HG03108 (cell line): ENCODE measurements around the gene DCTN3.

ENCODE experiments used
- ATAC-seq: cut with Tn5 transposase; IDR thresholded peaks from one replicate; pipeline ENCODE4 v1.9.1; 2021; ENCODE audit warnings: moderate library complexity; ENCODE audit not compliant: unreplicated experiment

Gene DCTN3

DNA sequence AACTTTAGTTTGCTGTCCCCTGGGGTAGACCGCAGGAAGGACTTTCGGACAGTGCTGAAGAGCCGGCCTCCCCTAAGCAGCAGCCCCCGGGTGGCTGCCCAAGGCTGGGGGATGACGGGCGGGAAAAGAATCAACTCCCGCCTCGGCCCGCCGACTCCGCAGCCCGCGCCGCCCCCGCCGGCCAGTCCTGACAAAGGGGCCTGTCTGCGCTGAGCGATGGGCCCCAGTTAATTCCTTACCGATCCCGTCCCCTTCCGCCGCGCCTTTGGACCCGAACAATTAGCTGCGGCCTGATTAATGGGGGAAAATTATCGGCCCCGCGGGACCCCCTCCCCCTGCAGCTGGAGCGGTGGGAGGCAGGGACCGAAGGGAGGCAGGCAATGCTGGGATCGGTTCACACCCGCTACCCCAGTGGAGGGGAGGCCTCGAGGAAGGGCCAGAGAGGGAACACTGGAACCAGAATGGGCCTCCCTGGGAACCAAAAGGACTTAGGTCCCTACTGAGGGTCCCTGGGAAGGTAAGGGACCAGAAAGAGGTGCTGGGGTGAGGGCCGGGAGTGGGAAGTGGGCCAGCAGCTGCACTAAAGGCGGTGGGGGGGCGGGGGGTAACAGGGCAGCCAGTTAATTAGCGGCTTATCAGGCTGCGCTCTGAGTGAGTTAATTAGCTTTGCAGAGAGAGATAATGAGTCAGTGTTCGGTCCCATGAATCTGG is 4.3 kb upstream of the DCTN3 start:
- no peak for ATAC-seq

DNA sequence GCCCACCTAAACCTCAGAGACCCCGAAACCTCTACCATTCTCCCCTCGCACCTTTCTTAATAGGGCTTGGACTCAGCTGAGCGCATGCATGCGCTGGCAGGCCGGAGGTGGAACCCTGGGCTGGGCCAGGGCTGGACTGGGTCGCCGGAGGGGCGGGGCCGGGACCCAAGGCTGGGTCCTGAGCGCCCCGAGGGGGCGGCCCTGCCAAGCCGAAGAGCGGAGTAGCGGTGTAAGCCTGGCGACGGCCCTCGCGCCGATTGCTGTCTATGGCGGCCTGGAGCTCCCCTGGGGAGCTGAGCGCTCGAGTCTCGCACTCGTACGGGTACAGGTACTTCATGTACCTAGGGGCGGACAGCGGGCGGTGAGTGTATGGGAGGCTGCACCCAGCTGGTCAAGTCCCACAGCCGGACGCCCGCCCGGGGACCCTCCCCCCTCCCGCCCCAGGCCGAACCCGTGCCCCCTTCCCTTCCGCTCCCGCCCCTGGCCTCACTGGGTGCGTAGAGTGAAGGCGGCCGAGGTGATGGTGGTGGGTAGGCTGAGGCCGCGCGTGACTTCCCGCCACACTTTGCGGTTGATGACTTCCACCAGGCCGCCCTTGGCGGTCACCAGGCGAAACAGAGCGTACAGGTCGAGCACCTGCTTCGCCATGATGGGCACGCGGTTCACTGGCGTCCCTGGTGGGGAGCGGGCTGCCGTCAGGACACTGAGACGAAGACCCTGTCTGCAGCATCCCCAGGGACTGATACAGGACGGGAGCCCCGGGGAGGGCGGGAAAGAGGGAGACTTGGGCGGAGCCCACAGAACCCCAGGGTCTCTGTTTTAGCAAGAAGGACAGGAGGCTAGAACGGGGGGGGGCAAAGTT is 3.3 kb upstream of the DCTN3 start:
- ATAC-seq: no peak

DNA sequence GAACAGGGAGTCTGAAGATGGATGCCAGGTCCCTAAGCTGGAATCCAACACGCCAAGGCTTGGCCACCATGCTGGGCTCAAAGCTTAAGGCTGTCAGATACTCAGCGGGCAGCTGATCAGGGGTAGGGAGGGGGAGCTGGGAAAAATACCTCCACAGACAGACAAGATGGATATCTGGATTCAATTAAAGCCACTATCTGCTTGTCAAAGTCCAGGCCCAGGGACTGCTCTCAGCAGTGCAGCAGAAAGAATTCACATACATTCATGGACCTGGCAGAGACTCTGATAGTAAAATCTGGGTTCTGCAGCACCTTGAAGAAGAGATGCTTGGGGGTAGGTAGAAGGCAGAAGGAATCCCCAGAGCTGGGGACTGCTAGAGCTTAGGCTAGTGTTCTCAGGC is 5.2 kb downstream of the DCTN3 start:
- no peak for ATAC-seq

DNA sequence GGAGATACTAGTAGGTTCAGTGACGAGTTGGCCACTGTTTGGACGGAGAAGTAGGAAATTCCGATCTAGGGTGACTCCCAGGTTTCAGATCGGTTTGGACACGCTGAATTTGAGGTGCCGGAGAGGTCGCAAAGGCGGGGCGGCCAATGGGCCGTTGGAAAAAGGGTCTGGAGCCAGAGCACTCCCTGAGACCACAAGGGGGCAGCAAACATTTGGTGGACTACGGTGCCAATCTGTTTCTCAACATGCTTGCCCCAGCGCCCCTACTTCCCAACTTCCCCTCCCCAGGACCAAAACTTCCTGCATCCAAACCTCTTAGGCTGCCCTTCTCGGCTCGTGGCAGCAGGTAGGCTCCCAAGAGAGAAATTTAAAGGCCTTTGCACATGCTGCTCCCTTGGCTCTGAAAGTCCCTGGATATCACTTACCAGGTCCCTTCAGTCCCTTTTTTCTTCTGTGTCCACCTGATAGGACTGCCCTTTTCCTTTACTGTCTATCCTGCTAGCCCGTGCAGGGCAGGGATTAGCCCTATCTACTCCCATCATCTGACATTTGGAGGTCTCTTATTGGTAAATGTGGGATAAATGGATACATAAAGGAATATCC is 7.4 kb downstream of the DCTN3 start:
- ATAC-seq: no peak

DNA sequence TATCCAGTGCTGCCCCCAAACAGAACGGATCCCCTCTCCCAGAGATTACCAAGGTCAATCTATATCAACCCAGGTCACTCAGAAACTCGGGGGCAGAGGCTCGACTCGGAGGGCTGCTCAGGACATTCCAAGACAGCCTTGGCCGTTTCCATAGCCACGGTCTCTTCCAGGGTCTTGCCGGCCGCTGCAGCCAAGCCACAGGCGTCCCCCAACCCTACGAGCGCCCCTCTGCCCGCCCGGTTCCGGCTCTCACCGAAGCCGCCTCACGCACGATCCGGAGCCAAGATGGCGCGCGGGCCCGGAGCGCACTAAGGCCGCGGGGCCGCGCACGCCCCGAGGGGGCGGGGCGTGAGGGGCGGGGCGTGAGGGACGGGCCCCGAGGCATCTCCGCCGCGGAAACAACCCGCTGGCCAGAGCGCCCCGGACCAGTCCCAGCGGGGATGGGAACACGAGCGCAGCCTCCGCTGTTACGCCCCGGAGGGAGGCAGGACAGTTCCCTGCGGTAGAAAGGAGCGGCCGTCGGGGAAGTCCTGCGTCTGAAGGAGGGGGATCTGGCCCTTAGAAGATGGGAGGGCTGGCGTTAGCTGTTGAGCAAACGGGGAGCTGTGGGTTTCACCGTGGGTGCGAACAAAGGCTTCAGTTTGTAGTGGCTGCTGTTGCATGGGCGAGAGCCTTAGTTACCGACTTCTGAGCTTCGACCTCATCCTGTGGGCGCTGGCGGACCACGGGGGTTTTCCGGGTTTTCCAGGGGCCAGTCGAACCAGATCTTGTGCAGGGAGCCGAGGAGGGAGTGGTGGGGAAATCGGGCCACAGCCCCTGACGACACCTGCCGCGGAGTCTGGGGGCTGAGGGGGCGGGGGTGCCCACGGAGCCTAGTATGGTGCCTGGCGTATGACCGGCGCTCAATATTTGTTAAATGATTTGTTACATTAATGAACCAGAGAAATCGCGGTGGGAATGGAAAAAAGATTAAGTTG is 8.2 kb downstream of the DCTN3 start, which contains the start of gene RPP25L:
Gene RPP25L (minus strand): TSS at position 287 of the 977 bp plus-strand sequence. CDS start 801 bp downstream, outside the sequence.
- peak; percentile 81 for ATAC-seq

DNA sequence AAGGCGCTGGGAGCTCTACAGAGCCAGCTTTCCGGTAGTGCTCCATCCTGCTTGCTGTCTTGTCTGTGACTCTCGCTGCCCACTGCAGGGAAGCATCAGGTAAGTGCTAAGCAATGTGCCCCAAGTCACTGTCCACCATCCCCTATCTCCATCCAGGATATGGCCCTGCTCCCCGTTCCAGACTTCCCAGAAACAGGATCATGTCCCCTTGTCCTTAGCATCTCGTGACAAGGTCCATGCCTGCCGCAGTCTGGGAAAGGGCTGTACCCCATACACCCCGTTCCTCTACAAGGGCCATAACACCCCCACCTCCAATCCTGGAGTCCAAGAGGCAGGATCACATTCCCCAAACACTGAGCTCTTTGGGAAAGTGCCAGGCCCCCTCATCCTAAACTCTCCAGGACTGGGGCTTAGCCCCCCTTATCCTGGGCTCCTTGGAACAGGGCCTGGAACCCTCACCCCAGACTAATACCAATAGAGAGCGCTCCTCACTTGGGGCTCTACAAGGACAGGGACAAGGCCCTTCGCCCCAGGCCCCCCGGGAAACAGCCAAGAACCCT is 9.0 kb downstream of the DCTN3 start:
- no peak for ATAC-seq

DNA sequence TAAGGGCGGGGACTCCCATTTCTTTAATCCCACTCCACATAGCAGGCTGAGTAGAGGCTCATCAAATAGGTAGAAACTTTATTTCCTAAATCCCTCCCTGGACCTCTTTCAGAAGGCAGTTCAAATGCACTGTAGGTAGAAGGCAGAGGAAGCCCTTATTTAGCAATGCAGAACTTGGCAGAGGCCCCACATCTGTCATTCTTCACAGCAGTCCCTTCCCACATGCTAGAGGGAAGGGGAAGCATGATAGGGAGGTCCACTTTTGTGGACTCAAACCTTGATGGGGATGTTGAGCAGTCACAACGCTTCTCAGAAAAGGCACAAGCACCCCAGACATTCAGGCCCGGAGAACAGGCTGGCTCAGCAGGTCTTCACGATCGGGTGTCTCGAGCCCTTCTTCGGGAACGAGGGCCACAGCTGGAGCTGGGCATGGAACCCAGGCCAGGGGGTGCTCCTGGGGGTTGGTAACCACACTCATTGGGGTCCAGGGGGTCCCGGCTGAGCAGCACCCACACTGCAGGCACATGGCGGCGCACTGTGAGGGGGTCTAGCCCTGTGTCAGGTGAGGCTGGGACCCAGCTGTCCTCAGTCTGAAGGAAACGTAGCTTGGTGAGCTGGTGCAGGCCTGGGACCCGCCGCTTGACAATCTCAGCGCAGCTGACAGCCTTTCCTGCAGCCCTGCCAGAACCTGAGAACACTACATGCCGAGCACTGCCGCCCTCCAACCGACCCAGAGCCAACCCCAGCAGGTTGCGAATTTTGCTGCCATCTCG is 9.7 kb downstream of the DCTN3 start:
- ATAC-seq: no peak

DNA sequence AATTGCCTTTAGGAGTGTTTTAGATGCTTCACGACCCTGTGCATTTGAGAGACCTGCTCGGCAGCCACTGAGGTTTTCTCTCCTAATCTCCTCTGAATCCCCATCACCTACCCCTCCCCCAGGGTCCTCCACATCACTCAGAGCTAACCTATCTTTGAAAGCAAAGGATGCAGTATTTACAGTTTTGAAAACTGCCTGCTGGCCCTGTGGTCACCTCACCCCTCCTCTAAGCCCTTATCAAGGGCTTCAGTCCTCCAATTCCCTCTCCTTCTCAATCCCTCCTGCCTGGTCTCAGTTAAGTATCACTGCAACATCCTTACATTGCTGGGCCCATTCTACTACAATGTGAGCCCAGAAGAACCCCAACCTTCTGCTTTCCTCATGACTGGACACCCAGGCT is 13.0 kb downstream of the DCTN3 start:
- ATAC-seq: no peak

DNA sequence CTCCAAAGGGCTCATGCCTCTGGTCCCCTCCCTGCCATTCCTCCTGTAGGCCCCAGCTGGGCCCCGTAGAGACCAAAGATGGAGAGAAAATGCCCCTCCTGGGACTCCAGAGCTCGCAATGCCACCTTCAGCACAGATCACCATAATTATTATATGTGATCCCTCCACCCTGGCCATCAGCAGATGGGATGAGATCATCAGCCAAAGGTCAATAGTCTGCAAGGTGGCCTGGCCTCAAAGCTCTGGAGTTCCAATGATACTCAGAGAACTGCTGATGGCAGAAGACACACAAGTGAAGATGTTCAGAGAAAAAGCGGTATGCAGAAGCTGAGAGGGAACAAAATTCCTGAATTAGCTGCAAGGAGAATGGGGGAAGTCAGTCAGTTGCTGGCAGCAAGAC is 13.4 kb downstream of the DCTN3 start:
- ATAC-seq: no peak

DNA sequence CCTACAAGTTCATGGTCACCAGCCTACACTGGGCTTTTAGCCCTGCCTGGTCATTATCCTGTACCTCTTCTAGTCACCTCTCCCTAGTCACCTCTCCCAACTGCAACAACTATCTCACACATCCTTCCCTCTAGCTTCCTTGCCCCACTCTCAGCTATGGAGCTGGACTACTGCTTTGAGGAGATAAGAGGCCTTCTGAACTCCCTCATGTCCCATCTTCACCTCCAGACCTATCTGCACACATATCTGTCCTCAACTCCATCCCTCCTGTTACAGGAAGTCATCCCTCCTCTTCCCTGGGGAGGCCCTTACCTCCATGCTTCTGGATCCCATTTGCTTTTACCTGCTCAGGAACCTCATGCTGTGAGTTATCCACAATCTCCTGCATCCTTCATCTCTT is 14.1 kb downstream of the DCTN3 start:
- no peak for ATAC-seq

DNA sequence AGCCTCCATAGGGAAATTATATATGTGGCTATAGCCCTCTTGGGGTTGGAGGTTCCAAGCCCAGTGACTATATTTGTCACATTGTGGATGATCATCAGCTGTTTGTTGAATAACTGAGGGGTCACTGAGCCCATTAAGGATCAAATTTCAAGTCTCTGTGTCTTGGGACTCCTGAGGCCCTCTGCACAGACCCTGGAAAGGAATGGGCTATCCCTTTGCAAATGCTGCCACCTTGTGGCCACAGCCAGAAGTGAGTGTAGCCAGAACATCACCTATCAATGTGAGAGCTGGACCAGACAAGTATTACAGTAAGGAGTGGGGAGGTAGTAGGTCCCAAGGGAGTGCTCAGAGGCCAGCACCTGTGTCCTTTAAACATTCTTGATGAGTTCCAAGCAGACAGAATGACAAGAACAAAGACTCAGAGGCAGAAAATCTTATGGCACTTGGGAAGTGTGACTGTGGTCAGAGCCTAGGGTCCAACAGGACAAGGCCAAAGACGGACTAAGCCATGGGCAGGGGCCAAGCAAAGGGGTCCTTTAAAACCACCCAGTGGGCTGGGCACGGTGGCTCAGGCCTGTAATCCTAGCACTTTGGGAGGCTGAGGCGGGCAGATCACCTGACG is 16.6 kb downstream of the DCTN3 start:
- peak; percentile 76 for ATAC-seq

DNA sequence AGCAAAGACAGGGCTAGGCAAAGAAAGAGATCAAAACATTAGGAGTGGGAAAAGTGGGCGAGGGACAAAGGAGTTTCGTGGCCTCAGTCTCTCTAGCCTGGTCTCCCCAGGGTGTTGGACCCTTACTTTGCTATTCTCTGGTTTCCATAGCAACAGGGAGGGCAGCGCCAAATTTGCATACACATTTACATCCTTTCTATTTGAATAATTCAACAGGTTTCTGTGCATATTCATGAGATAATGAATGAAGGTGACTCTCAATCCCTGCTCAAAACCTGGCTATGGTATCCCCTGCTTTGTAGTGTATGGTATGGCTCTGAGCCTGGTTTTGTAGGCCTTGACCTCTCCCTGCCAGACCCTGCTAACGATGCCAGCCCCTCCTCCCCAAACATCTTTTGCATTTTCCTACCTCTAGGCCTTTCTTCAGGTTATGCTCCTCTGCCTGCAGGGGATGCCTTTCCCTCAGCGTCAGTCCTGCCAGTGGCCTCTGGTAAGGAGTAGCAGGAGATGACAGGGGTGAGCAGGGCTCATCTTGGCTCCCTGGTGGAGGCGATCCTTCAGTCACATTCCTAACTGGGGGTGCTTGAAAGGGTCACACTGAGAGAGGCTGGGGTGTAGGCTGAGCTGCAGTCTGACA is 18.2 kb downstream of the DCTN3 start:
- ATAC-seq: no peak

DNA sequence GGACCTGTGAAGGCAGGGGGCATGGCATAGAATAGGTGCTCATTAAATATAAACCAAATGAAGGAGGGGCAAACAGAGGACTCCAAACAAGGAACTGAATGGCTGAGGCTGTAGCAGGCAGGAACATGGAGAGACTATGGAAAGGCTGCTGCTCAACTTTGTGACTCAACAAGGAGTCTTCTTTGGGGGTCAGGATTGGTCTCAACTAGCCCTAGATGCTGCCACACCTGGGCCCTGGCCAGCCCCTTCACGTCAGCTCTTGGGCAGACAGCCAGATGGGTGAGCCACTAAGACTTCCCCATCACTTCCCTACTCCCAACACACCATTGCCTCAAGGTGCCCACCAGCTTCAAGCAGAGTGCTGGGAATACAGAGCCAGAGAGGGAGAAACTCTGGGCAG is 19.4 kb downstream of the DCTN3 start:
- ATAC-seq: no peak

DNA sequence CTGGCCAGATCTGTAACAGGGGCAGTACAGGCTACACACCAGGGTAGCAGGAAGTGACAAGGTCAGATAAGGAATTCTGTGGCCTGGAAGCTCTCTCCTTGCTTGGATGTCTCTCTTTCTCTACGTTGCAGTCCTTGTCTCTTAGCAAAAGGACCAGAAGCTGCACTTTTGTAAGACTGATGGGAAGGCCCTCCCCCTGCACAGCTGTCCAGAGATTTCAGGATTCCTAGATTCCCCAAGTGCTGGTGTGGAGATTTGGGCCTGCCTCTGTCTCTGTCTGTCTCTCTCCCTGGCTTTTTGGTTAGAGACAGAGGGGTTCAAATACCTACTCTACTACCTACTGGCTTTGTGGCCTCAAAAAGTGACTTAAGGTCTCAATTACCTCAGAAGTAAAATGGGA is 20.7 kb downstream of the DCTN3 start:
- no peak for ATAC-seq

DNA sequence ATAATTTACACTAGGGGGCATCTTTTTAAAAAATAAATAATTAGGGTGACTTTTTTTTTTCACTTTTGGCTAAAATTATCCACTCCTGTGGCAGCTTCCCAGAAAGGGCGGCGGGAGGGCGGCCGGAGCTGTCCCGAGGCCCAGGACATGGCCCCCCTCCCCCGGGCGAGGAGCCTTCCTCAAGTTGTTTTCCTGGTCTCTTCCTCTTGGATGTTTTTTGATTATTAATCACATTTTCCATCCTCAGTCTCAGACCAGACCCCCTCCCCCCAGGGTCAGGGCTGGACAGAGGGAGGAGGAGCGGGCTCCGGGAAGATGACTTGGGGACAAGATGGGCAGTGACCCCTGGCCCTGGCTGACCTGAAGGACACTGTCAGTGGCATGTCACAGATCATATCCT is 26.1 kb downstream of the DCTN3 start:
- no peak for ATAC-seq

DNA sequence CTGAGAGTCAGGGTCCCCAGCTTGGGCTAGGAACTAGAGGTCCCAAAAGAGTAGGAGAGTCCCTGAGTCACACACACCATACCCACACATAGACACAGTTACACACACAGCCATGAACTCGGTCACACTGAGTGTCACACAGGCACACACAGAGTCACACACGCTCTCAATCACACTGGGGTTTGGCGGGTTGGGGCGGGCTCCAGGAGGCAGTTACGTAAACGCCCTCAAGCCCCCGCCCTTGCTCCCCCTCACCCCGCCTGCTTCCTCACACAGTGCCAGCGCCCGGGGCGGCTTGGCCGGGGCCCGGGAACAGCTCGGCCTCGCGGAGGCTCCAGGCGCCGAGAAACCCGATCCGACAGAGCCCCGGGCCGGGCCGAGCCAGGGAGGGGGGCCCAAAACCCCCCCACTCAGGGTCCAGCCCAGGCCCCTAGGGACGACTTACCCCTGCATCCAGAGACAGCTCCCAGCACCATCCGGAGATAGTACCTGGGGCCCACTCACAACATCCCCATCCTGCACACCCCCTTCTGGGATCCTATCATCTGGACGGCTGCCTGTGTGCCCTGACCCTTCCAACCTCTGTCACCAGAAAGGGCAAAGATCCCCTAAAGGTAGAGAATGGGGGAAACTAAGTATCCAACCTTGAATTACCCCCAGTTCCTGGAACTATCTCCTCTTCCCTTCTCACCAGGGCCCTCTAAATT is 27.2 kb downstream of the DCTN3 start:
- ATAC-seq: no peak

DNA sequence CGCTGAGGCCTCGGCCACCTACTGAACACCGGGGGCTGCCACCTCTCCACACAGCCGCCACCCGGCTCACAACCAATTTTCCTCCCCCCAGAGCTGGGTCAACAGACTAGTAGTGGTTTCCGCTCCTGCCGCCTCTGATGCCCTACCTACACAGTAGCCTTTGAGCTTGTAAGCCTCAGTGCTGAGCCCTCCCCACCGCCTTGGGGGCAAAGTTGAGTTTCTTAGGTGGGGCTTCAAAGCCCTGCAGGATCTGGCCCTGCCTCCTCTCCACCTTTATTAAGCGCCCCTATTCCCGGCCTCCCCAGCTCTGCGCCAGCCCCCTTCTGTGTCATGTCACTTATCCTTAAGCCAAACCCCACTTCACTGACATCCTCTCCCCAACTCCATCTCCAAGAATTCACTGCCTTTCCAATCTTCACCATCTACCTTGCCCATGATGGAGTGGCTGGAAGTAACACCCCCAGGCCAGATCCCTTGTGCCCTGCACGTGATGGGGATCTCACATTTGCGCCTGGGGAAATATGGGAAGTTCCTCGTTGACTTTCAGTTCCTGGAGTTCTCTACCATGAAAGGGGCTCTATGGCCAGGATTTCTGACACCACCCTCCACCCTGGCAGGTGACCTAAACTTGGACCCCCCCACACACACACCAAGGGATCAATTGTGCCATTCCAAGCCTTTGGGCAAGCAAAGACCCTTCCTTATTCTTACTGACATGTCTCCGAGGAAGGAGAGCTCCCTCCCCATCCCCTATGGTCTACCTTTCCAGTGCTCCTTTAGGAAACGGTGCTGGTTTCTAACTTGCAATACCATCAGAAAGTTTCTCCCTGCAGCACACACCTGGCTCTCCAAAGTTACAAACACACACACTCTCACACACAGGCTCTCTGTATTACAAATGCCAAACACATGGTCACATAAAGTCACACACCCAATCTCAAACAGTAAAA is 28.1 kb downstream of the DCTN3 start:
- no peak for ATAC-seq
